HPDE6-E6E7 (cell line): ENCODE data around the gene TTLL7.
"Not testable (repeated sequence)": the region's sequence is repeated elsewhere in the genome, so short reads cannot be mapped to it uniquely, and the experiment has no call there.

Experiments
- DNase-seq: peaks from one replicate; pipeline ENCODE4 v3.0.0; 2011; ENCODE audit warnings: missing footprints; ENCODE audit errors: extremely low spot score

Gene TTLL7

DNA sequence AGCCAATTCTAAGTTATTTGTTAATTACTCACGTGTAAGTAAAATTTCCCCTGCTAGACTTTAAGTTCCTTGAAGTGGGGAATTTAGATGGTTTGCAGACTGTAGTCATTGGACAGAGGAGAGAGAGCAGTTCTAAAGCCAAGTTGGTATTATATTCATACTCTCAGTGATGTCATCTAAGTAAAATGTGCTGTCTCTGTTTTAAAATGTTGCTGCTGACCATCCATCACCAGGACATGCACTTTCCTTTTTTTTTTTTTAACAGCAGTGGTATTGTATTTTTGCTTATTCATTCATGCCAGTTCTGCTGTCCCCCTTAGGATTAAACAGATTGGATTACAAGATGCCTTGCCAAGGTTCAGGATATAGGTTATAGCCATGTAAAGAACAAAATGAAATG lies 2.3 kb downstream of the TTLL7 start:
- DNase-seq = no peak

DNA sequence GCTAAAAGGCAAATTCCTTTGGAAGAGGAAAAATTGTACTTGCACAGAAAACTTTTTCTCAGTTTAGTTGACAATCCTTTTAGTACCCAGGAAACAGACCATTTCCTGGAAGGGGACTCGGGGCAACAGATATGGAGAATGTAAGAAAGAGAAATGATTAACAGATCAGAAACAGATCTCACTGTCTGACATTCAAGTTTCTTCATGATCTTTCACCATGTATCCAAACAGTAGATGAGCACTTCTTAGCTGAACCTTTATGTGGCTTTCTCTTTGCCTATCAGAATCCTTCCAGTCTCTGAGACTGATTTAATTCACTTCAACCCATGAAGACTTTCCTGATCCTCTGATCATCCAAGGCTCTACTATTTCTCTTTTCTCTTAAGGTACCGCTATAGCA lies 2.7 kb downstream of the TTLL7 start:
- DNase-seq = no peak

DNA sequence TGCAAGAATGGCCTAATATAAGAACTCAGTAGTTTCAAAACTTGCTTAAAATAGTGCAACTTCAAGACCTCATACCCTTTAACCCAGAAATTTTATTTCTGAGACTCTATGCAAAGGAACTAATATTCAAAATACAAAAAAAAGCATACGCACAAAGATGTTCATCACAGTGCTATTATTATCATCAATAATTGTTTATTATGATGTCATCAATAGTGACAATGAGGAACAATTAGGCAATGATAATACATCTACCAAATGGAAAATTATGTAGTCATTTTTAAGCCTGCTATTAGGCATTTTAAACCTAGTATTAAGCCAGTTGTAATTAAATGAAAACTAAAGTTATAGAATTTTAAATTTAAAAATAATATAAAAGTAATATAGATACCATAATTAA lies 3.3 kb downstream of the TTLL7 start:
- no peak for DNase-seq

DNA sequence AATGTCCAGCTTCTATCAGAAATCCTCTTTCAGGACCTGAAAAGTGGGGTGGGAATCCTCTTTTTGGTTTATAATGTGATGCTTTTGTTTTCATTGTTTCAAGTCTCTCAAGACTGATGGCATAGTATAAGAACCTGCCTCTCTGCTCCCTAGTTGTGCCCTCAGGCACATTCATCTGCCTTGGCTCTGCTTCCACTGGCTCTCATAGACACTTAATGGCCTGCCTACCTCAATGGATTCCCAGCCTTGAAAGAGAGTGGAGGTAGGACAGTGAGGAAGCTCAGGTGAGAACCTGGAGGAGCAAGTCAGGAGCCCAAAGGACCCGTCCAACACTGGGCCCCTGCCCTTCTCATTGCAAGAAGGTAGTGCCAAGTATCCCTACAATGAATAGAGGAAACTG lies 4.8 kb downstream of the TTLL7 start:
- DNase-seq = no peak

DNA sequence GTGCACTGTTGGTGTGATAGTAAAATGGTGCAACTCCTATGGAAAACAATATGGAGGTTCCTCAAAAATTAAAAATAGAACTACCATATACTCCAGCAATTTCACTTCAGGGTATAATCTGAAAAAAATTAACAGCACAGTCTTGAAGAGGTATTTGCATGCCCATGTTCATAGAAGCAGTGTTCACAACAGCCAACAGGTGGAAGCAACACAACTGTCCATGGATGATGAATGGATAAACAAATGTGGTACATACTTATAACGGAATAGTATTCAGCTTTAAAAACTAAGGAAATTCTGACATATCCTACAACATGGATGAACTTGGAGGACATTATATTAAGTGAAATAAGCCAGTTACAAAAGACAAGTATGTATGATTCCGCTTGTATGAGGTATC lies 8.2 kb downstream of the TTLL7 start:
- no peak for DNase-seq

DNA sequence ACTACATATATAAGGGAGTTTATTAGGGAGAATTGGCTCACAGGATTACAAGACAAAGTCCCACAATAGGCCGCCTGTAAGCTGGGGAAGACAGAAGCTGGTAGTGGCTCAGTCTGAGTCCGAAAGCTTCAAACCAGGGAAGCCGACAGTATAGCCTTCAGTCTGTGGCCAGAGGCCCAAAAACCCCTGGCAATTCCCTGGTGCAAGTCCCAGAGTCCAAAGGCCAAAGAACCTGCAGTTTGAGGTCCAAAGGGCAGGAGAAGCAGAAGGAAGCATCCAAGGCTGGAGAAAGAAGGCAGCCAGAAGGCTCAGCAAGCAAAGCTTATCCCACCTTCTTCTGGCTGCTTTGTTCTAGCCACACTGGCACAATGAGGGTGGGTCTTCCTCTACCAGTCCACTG lies 13.9 kb downstream of the TTLL7 start:
- no peak for DNase-seq

DNA sequence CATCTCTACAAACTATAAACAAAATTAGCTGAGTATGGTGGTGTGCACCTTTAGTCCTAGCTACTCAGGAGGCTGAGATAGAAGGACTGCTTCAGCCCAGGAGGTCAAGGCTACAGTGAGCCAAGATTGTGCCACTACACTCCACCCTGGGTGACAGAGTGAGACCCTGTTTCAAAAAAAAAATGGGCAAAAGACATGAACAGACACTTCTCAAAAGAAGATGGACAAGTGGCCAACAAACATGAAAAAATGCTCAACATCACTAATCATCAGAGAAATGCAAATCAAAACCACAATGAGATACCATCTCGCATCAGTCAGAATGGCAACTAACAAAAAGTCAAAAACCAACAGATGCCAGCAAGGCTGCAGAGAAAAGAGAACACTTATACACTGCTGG lies 15.0 kb downstream of the TTLL7 start:
- not testable (repeated sequence) for DNase-seq

DNA sequence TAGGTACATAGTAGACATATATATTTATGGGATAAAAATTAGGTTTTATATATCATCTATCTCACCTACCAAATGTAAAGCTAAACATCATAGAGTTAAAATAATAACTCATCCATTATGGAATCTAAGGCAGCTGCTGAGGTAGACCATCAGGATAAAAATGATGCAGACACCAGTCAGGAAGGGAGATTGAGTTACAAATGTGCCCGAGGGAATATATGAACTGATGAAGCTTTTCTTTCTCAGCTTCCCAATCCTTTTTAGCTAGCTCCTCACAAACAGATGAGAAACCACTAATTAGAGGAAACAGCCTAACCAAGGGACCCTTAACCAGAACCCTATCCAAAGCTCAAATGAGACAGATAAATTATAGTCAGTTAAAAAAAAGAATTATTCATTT lies 20.9 kb downstream of the TTLL7 start:
- DNase-seq = no peak

DNA sequence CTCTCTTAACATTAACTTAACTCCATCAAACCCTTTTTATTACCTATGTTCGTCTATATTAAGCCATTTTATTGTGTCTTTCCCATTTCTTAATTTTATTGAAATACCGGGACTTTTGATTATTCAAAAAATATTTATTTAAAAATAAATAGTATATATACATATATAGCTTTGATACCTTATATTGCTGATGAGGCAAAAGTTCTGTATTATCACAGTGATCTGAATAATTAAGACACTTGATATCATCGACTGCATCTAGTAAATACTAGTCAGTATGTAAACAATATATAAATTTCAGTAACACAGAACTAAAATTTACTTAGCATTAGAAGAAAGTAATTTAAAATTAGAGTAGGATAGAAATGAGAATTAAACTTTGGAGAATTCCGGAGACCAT lies 22.0 kb downstream of the TTLL7 start:
- DNase-seq = no peak

DNA sequence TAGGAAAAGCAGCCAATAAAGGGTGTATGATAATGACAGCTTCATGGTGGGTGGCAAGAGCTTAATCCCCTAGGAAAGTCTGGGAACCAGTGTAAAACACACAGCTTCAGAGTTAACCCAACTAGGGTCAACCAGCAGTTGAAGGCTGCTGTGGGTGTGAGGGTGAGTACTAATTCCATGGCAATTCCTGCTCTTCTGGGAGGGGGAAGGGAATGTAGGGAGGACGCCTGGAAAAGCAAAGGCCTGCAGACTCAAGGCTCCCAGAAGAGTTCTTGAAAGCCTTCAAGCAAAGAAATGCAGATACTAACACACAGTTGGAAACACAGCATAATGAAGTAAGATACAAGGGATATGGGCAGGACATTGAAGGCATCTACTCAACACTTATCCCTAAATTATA lies 28.1 kb downstream of the TTLL7 start:
- no peak for DNase-seq

DNA sequence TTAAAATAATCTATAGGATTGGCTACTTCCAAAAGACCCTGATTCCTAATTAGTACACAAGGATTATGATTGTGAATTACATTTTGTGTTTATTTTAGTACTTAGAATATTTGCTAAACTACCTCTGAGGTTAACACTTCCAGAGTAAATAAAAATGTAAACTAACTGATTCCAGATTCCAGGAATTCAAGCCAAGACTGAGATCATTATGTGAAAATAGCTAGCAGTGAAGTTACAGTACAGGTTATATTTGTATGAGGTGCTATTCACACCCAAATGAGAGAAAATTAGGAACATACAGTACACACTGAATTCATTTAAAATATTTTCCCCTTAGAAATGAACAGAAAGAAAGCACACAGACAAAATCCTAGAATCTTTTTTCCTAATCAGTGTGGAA lies 28.8 kb downstream of the TTLL7 start:
- no peak for DNase-seq

DNA sequence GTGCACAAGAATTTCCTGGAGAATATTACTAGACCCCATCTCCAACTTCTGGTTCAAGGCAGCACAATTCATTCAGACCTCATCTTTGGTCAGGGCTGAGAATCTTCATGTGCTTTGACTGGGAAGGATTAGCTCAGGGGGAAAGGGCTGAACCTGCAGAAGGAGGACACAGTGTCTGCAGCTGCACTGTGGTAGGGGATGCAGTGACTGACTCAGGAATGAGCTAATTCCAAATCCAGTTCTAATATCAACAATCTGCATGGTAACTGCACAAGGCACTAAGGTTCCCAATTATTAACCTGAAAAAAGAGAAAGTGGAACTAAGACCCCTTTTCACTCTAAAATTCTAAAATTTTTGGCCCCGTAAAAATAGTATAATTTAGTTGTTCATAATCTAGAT lies 31.6 kb downstream of the TTLL7 start:
- no peak for DNase-seq

DNA sequence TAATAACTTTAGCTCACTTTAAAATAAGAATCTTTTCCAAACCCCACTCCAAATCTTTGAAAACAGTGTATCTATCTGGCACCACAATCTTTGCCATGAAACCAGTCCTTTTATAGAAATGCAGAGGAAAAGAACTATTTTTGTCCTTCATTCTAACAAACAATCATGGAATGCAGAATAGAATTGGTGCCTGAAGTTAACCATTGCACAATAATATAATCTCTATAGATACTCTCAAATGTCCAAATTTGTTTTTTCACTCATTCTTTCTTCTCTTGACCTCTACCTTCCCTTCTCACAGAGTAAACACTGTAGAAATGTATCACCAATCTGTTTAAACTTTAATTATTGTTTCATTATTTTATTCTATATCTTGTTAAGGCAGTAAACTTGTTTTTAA lies 34.8 kb downstream of the TTLL7 start:
- no peak for DNase-seq

DNA sequence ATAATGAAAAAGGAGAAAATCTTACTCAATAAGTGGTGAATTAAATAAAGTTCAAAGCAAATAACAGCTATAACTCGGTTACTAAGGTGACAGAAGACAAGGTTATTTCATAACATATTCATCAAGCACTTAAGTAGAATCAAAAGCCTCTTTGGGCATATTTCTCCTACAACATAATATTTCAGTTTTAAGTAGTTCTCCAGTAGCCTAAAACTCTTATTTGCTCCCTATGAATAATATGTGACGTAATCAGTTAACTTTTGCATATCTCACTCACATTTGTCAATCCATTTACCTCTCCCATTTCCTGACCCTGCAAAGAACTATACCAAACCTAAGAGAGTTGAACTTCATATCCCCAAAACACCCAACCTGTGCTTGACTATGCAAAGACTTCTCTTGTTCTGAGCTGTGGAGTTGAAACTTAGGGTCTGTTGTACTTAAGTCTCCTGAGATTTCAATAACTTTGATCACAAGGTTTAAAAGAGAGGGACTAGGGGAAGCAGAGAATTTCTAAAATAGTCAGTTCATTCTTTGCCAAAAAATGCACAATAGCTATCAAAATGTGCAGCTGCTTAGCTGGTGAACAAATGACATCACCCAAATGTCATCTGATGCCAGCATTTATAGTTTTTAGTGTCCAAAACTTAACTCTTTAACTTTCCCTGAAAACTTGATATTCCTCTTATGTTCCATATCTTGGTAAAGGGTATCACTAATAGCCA lies 37.2 kb downstream of the TTLL7 start:
- DNase-seq = no peak

DNA sequence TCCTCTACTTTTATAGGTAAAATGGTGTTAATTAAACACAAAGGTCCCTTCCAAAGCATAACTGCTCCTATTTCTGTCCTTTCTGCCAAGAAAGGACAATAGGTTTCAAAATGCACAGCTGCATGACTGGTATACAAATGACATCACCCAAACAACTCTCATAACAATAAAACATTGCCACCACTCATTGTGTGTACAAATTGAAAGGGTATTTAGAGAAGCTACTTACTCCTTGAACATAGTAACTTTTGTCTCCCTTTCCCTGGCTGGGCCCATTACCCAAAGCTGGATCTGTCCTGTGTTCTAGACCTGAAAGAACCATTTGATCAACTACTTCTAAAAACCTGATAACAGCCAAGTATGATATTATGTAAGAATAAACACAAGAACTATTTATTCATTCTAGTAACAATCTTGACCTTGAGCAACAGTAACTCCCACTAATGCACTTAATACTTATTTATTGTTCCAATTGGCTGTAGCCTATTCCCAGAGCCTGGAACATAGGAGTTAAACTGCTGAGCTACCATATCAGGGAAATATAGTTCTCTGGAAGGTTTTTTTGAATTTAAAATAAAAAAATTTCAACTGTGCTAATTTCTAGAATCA lies 38.2 kb downstream of the TTLL7 start:
- no peak for DNase-seq

DNA sequence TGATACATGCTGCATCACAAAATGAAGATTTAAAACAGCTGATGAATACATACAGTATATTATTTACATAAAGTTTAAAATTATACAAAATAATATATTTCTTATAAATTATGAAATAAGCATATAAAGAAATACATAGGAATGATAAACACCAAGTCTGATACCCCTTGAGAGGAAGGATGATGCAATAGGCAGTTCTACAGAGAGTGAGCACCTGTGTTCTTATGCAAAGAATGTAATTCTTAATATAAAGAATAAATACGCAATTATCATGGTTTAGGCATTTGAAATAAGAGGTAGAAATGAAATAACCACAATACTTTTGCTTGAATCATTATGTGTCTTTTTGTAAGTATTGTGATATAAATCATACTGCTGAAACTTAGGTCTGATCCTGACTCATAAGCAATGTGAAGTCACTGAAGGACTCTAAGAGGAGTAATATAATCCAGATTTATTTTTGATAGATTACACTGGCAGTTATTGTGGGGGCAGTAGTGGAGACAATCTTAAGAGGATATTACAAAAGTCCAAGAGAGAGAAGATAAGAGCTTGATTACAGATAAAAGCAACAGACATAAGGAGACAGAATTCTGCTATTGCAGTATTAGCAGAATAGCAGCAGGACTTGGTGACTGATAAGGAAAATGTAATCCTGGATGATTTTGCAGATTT lies 39.0 kb downstream of the TTLL7 start:
- DNase-seq = no peak

DNA sequence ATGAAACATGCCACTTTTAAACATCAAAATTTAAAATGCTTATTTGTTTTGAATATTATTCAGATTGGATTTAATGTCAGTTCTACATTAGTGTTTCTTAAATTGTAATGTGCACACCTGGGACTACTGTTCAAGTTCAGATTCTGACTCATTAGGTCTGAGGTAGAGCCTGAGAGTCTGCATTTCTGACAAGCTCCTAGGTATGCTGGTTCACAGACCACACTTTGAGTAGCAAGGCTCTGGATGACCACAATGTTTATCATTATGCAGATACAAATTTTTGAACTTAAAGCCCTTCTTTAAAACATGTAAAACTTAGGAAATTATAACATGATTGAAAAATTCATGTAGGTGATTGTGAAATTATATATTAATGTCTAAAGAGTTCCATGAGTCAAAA lies 40.2 kb downstream of the TTLL7 start:
- DNase-seq = no peak

DNA sequence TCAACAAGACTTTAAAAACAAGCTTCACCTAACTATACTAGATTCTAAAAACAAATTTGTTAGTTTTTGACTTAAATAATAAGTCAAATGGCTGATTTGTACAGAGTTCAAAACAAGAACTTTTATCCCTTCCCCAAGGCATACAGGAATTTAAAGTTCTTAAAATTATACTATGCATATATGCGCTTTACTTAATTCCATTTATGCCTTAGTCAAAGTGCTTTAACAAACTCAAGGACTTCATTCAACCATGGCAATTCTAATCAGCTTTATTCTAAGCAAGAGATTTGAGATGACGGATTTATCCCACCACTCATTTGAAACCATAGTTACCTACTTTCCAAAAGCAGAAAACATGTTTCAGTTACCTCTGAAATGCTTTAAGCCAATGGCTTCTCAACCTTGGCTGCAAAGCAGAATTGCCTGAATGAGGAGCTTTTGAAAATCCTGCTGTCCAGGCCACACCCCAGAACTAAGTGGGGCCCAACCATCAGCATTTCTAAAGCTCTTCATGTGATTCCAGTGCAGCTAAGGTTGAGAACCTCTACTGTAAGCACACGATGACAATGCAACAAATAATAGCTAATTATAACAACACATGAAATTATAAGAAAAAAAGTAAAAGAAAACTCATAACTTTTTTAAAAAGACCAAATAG lies 44.6 kb downstream of the TTLL7 start:
- DNase-seq = no peak

DNA sequence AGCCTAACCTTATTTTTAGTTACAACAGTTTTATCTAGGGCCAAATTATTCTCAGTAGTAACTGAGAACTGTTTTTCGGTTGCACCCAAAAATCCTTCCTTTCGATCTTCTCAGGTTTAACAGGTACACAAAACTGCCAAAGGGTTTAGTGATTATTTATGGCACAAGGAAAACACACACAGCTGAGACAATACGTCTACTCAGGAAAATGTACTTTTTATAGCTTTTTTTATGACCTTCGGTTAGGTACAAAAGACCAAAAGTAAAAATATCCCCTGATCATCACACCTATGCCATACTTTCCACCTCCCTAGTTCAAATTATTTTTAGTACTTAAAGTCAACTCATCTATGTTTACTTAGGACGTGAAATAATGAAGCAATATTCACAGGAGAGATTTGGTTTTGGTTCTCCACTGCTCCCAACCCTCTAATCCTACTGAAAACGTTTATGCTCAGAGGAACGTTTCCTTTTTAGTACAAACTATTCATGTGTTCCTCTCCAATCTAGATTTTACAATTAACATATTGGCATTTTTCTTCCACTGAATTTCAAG lies 48.7 kb downstream of the TTLL7 start:
- no peak for DNase-seq

DNA sequence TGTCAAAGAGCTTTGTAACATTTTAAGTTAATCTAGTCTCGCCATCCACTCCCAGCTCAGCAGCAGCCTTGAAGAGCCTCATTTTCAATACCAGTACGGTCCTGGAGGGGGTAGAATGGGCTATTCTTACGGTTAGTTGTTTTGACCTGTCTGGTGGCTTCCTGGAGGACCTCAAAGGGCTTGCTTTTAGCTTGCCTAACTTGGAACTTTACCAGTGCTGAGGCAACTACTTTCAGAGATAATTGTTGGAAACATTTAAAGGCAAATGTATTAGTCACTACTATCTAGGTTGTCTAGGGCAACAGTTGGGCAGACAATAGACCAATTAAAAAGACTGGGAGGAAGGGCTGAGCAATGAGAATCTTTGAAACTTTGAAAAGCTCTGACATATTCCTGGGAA lies 56.0 kb downstream of the TTLL7 start:
- DNase-seq = no peak

DNA sequence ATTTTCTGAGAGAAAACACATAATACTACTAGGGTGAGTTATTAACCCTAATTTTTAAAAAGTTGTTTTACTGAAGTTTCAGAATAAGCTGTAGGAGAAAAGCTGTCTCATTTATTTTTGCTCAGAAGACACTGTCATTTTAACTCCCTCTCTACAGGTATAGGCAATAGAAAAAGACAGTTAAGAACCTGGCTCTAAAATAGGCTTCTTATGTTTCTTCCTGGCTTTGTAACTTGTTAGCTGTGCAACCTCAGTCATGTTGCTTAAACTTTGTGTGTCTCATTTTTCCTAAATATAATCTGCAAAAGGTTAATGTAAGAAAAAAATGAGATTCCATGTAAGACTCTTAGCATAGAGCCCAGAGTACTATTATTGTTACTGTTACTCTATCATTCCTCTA lies 64.4 kb downstream of the TTLL7 start:
- no peak for DNase-seq

DNA sequence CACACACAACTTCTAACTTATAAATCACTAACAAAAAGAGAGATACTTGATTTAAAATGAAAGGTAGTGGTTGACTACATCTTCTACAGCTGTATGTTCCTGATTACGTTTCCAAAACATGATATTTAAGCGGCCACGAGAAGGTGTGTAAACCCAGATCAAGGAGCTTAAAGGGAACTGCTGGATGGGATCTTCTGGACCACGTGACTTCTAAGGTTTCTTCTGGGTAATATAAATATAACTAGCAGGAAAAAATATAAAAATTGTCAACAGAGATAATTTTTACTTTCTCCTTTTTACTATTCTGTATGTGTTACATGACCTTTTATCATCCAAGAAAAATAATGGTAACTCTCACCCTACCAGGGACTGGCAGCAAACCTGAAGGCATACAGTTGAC lies 66.2 kb downstream of the TTLL7 start:
- no peak for DNase-seq

DNA sequence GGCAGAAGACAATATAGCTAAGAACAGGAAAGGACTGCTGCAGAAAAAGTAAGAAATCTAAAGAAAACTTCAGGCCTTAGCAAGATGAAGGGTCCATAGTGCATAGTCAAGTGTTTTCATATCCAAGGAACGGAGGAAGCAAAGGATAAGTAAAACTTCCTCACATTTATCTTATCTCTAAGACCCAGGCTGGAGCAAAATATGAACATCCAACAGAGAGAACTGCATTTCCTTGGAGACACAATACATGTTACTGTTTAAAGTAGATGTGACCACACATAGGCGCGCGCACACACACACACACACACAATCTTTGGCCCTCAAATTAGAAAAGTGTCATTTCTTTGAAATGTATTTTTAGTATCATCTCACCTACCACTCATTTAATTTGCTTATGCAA lies 66.7 kb downstream of the TTLL7 start:
- no peak for DNase-seq
